ENCODE measurements around the gene STK16.
"Not testable (repeated sequence)": the region's sequence is repeated elsewhere in the genome, so short reads cannot be mapped to it uniquely, and the experiment has no call there.

The STK16 gene, protein sequence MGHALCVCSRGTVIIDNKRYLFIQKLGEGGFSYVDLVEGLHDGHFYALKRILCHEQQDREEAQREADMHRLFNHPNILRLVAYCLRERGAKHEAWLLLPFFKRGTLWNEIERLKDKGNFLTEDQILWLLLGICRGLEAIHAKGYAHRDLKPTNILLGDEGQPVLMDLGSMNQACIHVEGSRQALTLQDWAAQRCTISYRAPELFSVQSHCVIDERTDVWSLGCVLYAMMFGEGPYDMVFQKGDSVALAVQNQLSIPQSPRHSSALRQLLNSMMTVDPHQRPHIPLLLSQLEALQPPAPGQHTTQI

DNA sequence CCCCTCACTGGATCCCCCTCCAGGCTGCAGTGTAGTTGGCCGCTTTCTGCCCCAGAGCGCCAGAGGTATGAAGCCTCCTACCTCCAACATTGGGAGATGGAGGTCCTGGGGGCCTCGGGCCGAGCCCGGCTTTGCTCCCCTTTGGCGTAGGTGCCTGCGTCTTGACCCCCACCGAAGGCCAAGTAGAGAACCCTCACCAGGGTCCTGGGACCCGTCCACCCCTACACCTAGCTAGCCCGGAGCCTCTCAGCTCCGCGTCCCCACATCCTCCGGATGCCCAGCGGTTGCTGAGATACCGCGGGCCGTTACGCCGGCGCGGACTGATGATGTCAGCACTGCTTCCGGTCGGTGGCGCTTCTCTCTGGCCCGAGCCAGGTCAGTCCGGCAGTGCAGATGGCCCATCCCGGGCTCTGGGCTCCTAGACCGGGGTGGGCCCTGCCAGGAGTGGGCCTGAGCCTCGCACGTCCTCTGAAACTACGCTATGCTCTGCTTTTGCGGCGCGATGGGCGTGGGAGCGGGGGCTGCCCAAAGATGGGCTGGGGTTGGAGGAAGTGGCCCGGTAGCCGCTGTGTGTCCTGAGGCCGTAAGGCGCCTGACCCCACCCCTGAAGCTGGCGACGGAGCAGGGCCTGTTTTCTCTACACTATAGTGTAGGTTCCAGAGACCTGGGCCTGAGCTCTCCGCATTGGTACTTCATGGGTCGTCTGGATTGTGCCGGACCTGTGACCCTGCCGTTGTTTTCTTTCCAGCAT lies at the start of gene STK16, which contains the start of gene GLB1L:
Gene STK16, plus strand, starts transcription at position 332 of the 751 bp plus-strand sequence. CDS start 521 bp downstream, outside the sequence.
Gene GLB1L, minus strand, starts transcription at position 297 of the 751 bp plus-strand sequence. CDS start 1,871 bp downstream, outside the sequence.
- Mint-ChIP-seq H3K27ac (peak within 1 kb of the TSS; percentile 89), H3K4me3 (peak within 1 kb of the TSS; percentile 90), H3K27me3 (no peaks in the 10 kb centered on the region), H3K9me3 (no peaks in the 10 kb centered on the region), H3K36me3 (peaks cover 25% of the 10 kb centered on the region), H3K4me1 (peaks cover 46% of the 10 kb centered on the region)
- peak; percentile 88 for ATAC-seq

DNA sequence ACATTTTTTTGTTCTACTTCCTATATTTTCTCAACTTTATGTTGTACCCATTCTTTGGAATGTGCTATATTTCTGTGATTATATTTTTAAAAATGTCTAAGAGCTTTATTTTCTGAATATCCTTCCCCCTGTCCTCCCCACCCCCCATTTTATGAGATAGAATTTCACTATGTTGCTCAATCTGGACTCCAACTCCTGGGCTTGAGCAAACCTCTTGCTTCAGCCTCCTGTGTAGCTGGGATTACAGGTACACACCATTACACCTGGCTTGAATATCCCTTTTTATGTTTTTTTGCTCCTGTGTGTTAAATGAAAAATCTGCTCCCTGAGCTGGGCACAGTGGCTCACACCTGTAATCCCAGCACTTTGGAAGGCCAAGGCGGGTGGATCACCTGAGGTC lies 47.9 kb upstream of the STK16 start:
- H3K4me3 Mint-ChIP-seq = no peak overlapping the region
- no peaks in the 10 kb centered on the region for H3K4me1 Mint-ChIP-seq
- no peaks in the 10 kb centered on the region for H3K36me3 Mint-ChIP-seq
- no peak for ATAC-seq
- no peaks in the 10 kb centered on the region for H3K9me3 Mint-ChIP-seq
- H3K27ac Mint-ChIP-seq = no peak overlapping the region
- peaks cover 13% of the 10 kb centered on the region for H3K27me3 Mint-ChIP-seq

- Mint-ChIP-seq H3K27ac (no peak overlapping the region), H3K36me3 (no peaks in the 10 kb centered on the region), H3K27me3 (peaks cover 13% of the 10 kb centered on the region), H3K4me3 (no peak overlapping the region), H3K4me1 (no peaks in the 10 kb centered on the region), H3K9me3 (no peaks in the 10 kb centered on the region)
- ATAC-seq = no peak
Observed at GRCh38 chr2:219198974-219199373, 46.3 kb upstream of the STK16 start.

- Mint-ChIP-seq H3K36me3 (no peaks in the 10 kb centered on the region), H3K9me3 (no peaks in the 10 kb centered on the region), H3K27me3 (peaks cover 13% of the 10 kb centered on the region), H3K27ac (no peak overlapping the region), H3K4me1 (no peaks in the 10 kb centered on the region), H3K4me3 (no peak overlapping the region)
- no peak for ATAC-seq
Observed at GRCh38 chr2:219199470-219200211, 45.6 kb upstream of the STK16 start.

- not testable (repeated sequence) for H3K9me3 Mint-ChIP-seq, H3K36me3 Mint-ChIP-seq, ATAC-seq, H3K27ac Mint-ChIP-seq, H3K4me3 Mint-ChIP-seq, H3K4me1 Mint-ChIP-seq
- H3K27me3 Mint-ChIP-seq = peaks cover 13% of the 10 kb centered on the region
Observed at GRCh38 chr2:219200502-219201326, 44.6 kb upstream of the STK16 start.

DNA sequence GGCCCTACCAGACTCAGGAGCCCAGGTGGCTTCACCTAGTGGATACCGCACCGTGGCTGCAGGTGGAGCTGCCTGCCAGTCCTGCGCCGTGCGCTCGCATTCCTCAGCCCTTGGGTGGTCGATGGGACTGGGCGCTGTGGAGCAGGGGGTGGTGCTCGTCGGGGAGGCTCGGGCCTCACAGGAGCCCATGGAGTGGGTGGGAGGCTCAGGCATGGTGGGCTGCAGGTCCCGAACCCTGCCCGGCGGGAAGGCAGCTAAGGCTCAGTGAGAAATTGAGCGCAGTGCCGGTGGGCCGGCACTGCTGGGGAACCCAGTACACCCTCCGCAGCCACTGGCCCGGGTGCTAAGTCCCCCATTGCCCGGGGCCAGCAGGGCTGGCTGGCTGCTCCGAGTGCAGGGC lies 43.9 kb upstream of the STK16 start:
- H3K36me3 Mint-ChIP-seq, H3K27ac Mint-ChIP-seq, H3K9me3 Mint-ChIP-seq, ATAC-seq, H3K4me1 Mint-ChIP-seq, H3K4me3 Mint-ChIP-seq: not testable (repeated sequence)
- peaks cover 13% of the 10 kb centered on the region for H3K27me3 Mint-ChIP-seq

- ATAC-seq = no peak
- Mint-ChIP-seq H3K36me3 (peaks cover 6% of the 10 kb centered on the region), H3K4me3 (no peak overlapping the region), H3K9me3 (no peaks in the 10 kb centered on the region), H3K27me3 (peaks cover 3% of the 10 kb centered on the region), H3K27ac (no peak overlapping the region), H3K4me1 (peaks cover 14% of the 10 kb centered on the region)
Observed at GRCh38 chr2:219204425-219205164, 40.7 kb upstream of the STK16 start.

- H3K4me1 Mint-ChIP-seq = peaks cover 14% of the 10 kb centered on the region
- peak overlapping the region; percentile 81 for H3K27ac Mint-ChIP-seq
- no peak for ATAC-seq
- peak overlapping the region; percentile 36 for H3K4me3 Mint-ChIP-seq
- H3K9me3 Mint-ChIP-seq = no peaks in the 10 kb centered on the region
- peaks cover 10% of the 10 kb centered on the region for H3K36me3 Mint-ChIP-seq
- no peaks in the 10 kb centered on the region for H3K27me3 Mint-ChIP-seq
Observed at GRCh38 chr2:219205165-219205538, 40.1 kb upstream of the STK16 start.

GRCh38 chr2:219205981-219206327 lies 39.3 kb upstream of the STK16 start:
- Mint-ChIP-seq H3K4me1 (peaks cover 14% of the 10 kb centered on the region), H3K27me3 (no peaks in the 10 kb centered on the region), H3K4me3 (peak overlapping the region; percentile 80), H3K9me3 (no peaks in the 10 kb centered on the region), H3K27ac (peak overlapping the region; percentile 81), H3K36me3 (peaks cover 13% of the 10 kb centered on the region)
- ATAC-seq = no peak

- ATAC-seq = peak; percentile 99
- Mint-ChIP-seq H3K27ac (peak within 1 kb of the TSS; percentile 81), H3K9me3 (no peaks in the 10 kb centered on the region), H3K4me3 (peak within 1 kb of the TSS; percentile 80), H3K27me3 (no peaks in the 10 kb centered on the region), H3K36me3 (peaks cover 13% of the 10 kb centered on the region), H3K4me1 (peaks cover 14% of the 10 kb centered on the region)
Observed at GRCh38 chr2:219206328-219207133, 38.7 kb upstream of the STK16 start, which contains the start of gene ZFAND2B. Gene ZFAND2B, plus strand, starts transcription at chr2:219206782. Its CDS starts 206 bp downstream, at chr2:219206988.

DNA sequence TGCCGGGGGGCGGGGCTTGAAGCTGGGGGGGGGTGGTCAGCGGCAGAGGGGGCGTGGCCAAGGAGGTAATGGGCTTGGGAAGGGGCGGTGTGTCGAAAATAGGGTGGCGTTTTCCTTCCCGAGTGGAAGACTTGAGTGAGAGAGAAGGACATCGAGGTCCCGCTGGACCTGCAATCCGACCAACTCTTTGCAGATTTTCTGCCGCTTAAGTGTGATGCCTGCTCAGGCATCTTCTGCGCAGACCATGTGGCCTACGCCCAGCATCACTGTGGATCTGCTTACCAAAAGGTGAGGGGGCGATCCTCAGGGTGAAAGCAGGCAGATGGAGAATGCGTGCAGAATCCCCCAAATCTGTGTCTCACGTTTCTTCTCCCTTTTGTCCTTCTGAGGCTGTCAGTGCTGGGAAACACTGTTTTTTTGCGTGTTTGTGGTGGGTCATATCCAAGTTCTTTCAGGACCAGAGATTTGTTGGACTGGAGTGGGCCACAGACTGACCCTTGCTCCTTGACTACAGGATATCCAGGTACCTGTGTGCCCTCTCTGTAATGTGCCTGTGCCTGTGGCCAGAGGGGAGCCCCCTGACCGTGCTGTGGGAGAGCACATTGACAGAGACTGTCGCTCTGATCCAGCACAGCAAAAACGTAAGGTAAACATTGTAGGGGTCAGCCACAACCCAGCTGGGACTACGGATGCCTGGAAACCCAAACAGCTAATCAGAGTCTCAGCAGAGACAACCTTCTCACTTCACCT lies 38.0 kb upstream of the STK16 start:
- ATAC-seq = no peak
- H3K9me3 Mint-ChIP-seq = no peaks in the 10 kb centered on the region
- H3K27ac Mint-ChIP-seq = peak overlapping the region; percentile 81
- H3K4me3 Mint-ChIP-seq = peak overlapping the region; percentile 80
- H3K36me3 Mint-ChIP-seq = peaks cover 13% of the 10 kb centered on the region
- no peaks in the 10 kb centered on the region for H3K27me3 Mint-ChIP-seq
- H3K4me1 Mint-ChIP-seq = peaks cover 14% of the 10 kb centered on the region

- H3K4me1 Mint-ChIP-seq = peaks cover 14% of the 10 kb centered on the region
- H3K9me3 Mint-ChIP-seq = no peaks in the 10 kb centered on the region
- ATAC-seq = no peak
- H3K27ac Mint-ChIP-seq = peak overlapping the region; percentile 41
- H3K27me3 Mint-ChIP-seq = no peaks in the 10 kb centered on the region
- H3K4me3 Mint-ChIP-seq = peak overlapping the region; percentile 55
- peaks cover 15% of the 10 kb centered on the region for H3K36me3 Mint-ChIP-seq
Observed at GRCh38 chr2:219207884-219208740, 37.2 kb upstream of the STK16 start.

Data from stimulated activated memory B cell treated with anti-CD40 and anti-IgM and Interleukin-4, amounts not matched to agents 10 μg/mL and 1 μg/mL and 100 μg/mL, for 72 hours (primary cell).